WTC11 (cell line): ENCODE measurements around the gene MYL9. TPM values are rescaled to one million over a fixed set of nuclear protein-coding genes. Genes with fewer than 3 reads are reported as not detected.

Source experiments
- ATAC-seq: fragments of 200-7000 bp; cut with Tn5 transposase; 2 replicates; pipeline ENCODE4 v1.10.0; 2021; ENCODE audit warnings: mild to moderate bottlenecking, moderate library complexity
- CTCF ChIA-PET: fragments of 300-600 bp; sonication (Branson Sonifier 250); formaldehyde crosslinking; loops from one replicate; lab custom pipeline; 2021; ENCODE audit warnings: antibody characterized with exemption; lab: Charles Lee
- POLR2A ChIA-PET: fragments of 350-600 bp; sonication (Branson Sonifier 250); formaldehyde crosslinking; loops from one replicate; lab custom pipeline; 2021; ENCODE audit warnings: antibody characterized with exemption; lab: Charles Lee
- DNase-seq: peaks from one replicate; pipeline ENCODE4 v3.0.0; 2021; ENCODE audit warnings: low spot score
- H3K27ac Mint-ChIP-seq: 2 replicates; pipeline ENCODE4 v1.8.0; 2021; ENCODE audit warnings: mixed read lengths
- H3K27me3 Mint-ChIP-seq: 2 replicates; pipeline ENCODE4 v1.8.0; 2021; ENCODE audit warnings: low read depth, mild to moderate bottlenecking, moderate library complexity, mixed read lengths
- H3K36me3 Mint-ChIP-seq: 2 replicates; pipeline ENCODE4 v1.8.0; 2021; ENCODE audit warnings: mixed read lengths
- H3K4me1 Mint-ChIP-seq: 2 replicates; pipeline ENCODE4 v1.8.0; 2022; ENCODE audit warnings: mixed read lengths
- H3K4me3 Mint-ChIP-seq: 2 replicates; pipeline ENCODE4 v1.8.0; 2021; ENCODE audit warnings: mild to moderate bottlenecking, moderate library complexity, mixed read lengths
- H3K9me3 Mint-ChIP-seq: 2 replicates; pipeline ENCODE4 v1.8.0; 2021; ENCODE audit warnings: mixed read lengths
- ELF4 ChIP-seq: sonication (generic); formaldehyde crosslinking; IDR thresholded peaks from 2 replicates; pipeline ENCODE4 v1.8.1; 2022; ENCODE audit warnings: low read depth, mild to moderate bottlenecking, moderate library complexity, missing genetic modification reagents
- FOXP1 ChIP-seq: sonication (generic); formaldehyde crosslinking; IDR thresholded peaks from 2 replicates; pipeline ENCODE4 v1.8.0; 2022; ENCODE audit warnings: missing genetic modification reagents, mild to moderate bottlenecking, moderate library complexity, borderline replicate concordance
- GRHL2 ChIP-seq: fragments of 250-450 bp; sonication (Bioruptor Pico); IDR thresholded peaks from 2 replicates; pipeline ENCODE4 v1.8.0; 2022; ENCODE audit warnings: mild to moderate bottlenecking, moderate library complexity; ENCODE audit not compliant: insufficient replicate concordance, severe bottlenecking
- JAZF1 ChIP-seq: fragments of 250-450 bp; sonication (Bioruptor Pico); IDR thresholded peaks from 2 replicates; pipeline ENCODE4 v1.9.0; 2021; ENCODE audit warnings: moderate library complexity, mild to moderate bottlenecking, inconsistent platforms
- MYBL2 ChIP-seq: sonication (generic); formaldehyde crosslinking; IDR thresholded peaks from 2 replicates; pipeline ENCODE4 v1.8.1; 2023; ENCODE audit warnings: mild to moderate bottlenecking, moderate library complexity, missing genetic modification reagents
- NFE2L1 ChIP-seq: sonication (generic); formaldehyde crosslinking; IDR thresholded peaks from 2 replicates; pipeline ENCODE4 v1.8.1; 2023; ENCODE audit warnings: missing genetic modification reagents
- NR1H2 ChIP-seq: sonication (generic); formaldehyde crosslinking; IDR thresholded peaks from 2 replicates; pipeline ENCODE4 v1.9.0; 2021; ENCODE audit warnings: mild to moderate bottlenecking, moderate library complexity, missing genetic modification reagents
- NR2C2 ChIP-seq: sonication (generic); formaldehyde crosslinking; IDR thresholded peaks from 2 replicates; pipeline ENCODE4 v1.8.0; 2022; ENCODE audit warnings: mild to moderate bottlenecking, missing genetic modification reagents
- OVOL2 ChIP-seq: fragments of 250-450 bp; sonication (Bioruptor Pico); IDR thresholded peaks from 2 replicates; pipeline ENCODE4 v1.9.0; 2021; ENCODE audit warnings: mild to moderate bottlenecking, borderline replicate concordance
- SMAD3 ChIP-seq: sonication (generic); formaldehyde crosslinking; IDR thresholded peaks from 2 replicates; pipeline ENCODE4 v1.8.0; 2022; ENCODE audit warnings: missing genetic modification reagents, mild to moderate bottlenecking, borderline replicate concordance
- TCF7 ChIP-seq: sonication (generic); formaldehyde crosslinking; IDR thresholded peaks from 2 replicates; pipeline ENCODE4 v1.8.0; 2022; ENCODE audit warnings: mild to moderate bottlenecking, low read depth, missing genetic modification reagents, moderate library complexity
- TEAD4 ChIP-seq: sonication (generic); formaldehyde crosslinking; IDR thresholded peaks from 2 replicates; pipeline ENCODE4 v1.8.0; 2022; ENCODE audit warnings: mild to moderate bottlenecking, missing genetic modification reagents
- ZNF219 ChIP-seq: sonication (generic); formaldehyde crosslinking; IDR thresholded peaks from 2 replicates; pipeline ENCODE4 v1.8.0; 2023; ENCODE audit warnings: missing genetic modification reagents, mild to moderate bottlenecking, borderline replicate concordance
- ZNF263 ChIP-seq: sonication (generic); formaldehyde crosslinking; IDR thresholded peaks from 2 replicates; pipeline ENCODE4 v1.8.1; 2022; ENCODE audit warnings: low read depth, mild to moderate bottlenecking, moderate library complexity, missing genetic modification reagents
- ZNF416 ChIP-seq: fragments of 250-450 bp; sonication (Bioruptor Pico); IDR thresholded peaks from 2 replicates; pipeline ENCODE4 v1.9.0; 2021; ENCODE audit warnings: mild to moderate bottlenecking, inconsistent platforms
- ZNF423 ChIP-seq: fragments of 250-450 bp; sonication (Bioruptor Pico); IDR thresholded peaks from 2 replicates; pipeline ENCODE4 v2.1.2; 2022; ENCODE audit warnings: mild to moderate bottlenecking, moderate library complexity
- total RNA-seq: library from RNA; stranded (reverse); gene quantifications from 3 replicates; pipeline ENCODE4 v1.2.3, GENCODE V29; 2021
- TF ChIP-seq, protein P1 (sequence below): sonication (generic); formaldehyde crosslinking; IDR thresholded peaks from 2 replicates; pipeline ENCODE4 v1.8.0; 2022; ENCODE audit warnings: missing genetic modification reagents
- TF ChIP-seq, protein P2 (sequence below): sonication (generic); formaldehyde crosslinking; IDR thresholded peaks from 2 replicates; pipeline ENCODE4 v1.8.1; 2022; ENCODE audit warnings: mild to moderate bottlenecking, missing genetic modification reagents, moderate library complexity, borderline replicate concordance
- TF ChIP-seq, protein P3 (sequence below): sonication (generic); formaldehyde crosslinking; conservative IDR thresholded peaks from 2 replicates; pipeline ENCODE4 v1.8.1; 2022; ENCODE audit warnings: mild to moderate bottlenecking, missing genetic modification reagents
- TF ChIP-seq, protein P4 (sequence below): sonication (generic); formaldehyde crosslinking; IDR thresholded peaks from 2 replicates; pipeline ENCODE4 v1.8.0; 2022; ENCODE audit warnings: mild to moderate bottlenecking, missing genetic modification reagents
- TF ChIP-seq, protein P5 (sequence below): sonication (generic); formaldehyde crosslinking; IDR thresholded peaks from 2 replicates; pipeline ENCODE4 v1.8.1; 2022; ENCODE audit warnings: low read depth, missing genetic modification reagents, borderline replicate concordance

Gene MYL9
- total RNA-seq, 1 experiment from 2014 or later, result 54.7 TPM

DNA sequence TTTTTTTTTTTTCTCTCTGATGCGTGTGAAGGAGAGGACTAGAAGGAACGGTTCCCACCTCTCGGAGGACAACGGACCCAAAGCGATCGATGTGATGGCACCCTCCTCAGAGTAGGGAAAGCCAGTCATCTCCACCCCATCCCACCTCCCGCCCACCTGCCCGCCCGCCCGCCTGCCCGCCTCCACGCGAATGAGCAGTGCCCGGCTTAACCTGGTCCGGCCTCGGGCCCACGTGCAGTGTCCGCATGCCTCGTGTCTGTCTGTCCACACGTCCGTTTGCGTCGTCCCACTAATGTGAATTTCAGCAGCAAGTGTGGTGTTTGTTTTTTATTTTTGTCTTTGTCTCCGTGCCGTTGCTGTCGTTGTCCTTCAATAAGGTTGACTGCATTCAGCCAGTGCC lies 42.1 kb upstream of the MYL9 start:
- POLR2A ChIA-PET, result no interaction called here
- peaks cover 22% of the 10 kb centered on the region for H3K36me3 Mint-ChIP-seq
- TF ChIP-seq ELF4 (CRISPR knock-in tag) (no peak), SMAD3 (CRISPR knock-in tag) (no peak), GRHL2 (CRISPR knock-in tag) (no peak)
- TF ChIP-seq, protein P1, sequence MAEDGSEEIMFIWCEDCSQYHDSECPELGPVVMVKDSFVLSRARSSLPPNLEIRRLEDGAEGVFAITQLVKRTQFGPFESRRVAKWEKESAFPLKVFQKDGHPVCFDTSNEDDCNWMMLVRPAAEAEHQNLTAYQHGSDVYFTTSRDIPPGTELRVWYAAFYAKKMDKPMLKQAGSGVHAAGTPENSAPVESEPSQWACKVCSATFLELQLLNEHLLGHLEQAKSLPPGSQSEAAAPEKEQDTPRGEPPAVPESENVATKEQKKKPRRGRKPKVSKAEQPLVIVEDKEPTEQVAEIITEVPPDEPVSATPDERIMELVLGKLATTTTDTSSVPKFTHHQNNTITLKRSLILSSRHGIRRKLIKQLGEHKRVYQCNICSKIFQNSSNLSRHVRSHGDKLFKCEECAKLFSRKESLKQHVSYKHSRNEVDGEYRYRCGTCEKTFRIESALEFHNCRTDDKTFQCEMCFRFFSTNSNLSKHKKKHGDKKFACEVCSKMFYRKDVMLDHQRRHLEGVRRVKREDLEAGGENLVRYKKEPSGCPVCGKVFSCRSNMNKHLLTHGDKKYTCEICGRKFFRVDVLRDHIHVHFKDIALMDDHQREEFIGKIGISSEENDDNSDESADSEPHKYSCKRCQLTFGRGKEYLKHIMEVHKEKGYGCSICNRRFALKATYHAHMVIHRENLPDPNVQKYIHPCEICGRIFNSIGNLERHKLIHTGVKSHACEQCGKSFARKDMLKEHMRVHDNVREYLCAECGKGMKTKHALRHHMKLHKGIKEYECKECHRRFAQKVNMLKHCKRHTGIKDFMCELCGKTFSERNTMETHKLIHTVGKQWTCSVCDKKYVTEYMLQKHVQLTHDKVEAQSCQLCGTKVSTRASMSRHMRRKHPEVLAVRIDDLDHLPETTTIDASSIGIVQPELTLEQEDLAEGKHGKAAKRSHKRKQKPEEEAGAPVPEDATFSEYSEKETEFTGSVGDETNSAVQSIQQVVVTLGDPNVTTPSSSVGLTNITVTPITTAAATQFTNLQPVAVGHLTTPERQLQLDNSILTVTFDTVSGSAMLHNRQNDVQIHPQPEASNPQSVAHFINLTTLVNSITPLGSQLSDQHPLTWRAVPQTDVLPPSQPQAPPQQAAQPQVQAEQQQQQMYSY (CRISPR knock-in tag), result no peak
- H3K4me3 Mint-ChIP-seq, result no peak overlapping the region
- H3K27ac Mint-ChIP-seq, result peak overlapping the region; percentile 65; the same call in 1 of the 2 replicates
- no peak for ATAC-seq
- no peaks in the 10 kb centered on the region for H3K9me3 Mint-ChIP-seq
- H3K4me1 Mint-ChIP-seq, result no peaks in the 10 kb centered on the region
- no peak for DNase-seq
- CTCF ChIA-PET, result no interaction called here
- H3K27me3 Mint-ChIP-seq, result no peaks in the 10 kb centered on the region

DNA sequence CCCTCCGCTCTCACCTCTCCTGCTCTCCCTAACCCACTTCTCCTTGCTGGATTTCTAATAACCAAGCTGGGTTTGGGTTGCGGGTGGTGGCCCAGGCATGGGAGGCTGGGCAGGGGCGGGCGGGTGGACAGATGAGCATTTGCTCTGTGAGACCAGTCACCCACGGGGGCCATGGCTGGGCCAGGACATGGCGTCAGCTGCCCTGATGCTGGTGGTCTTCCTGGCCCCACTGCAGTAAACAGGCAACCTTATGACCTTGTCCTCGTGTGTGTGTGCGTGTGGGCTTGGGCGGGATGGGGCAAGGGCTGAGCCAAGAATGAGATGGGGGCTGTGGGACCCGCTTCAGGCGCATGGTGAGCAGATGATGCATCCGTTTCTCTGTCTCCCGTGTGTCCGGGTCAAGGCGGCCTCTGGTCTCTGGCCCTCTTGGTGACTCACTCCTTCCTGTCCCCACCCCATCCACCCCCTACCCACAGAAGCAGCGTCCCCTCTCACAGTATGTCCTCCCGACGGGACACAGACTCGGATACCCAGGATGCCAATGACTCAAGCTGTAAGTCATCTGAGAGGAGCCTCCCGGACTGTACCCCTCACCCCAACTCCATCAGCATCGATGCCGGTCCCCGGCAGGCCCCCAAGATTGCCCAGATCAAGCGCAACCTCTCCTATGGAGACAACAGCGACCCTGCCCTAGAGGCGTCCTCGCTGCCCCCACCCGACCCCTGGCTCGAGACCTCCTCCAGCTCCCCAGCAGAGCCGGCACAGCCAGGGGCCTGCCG lies 41.4 kb upstream of the MYL9 start:
- Mint-ChIP-seq H3K36me3 (peaks cover 24% of the 10 kb centered on the region), H3K4me3 (no peak overlapping the region), H3K27ac (no peak overlapping the region), H3K9me3 (no peaks in the 10 kb centered on the region), H3K27me3 (no peaks in the 10 kb centered on the region), H3K4me1 (no peaks in the 10 kb centered on the region)
- POLR2A ChIA-PET, result interaction anchor here (1.1 kb wide), 1 partner anchor 50 kb away, joined by 3 read pairs; no protein-coding TSS in a partner anchor
- ATAC-seq (no peak), DNase-seq (no peak)
- CTCF ChIA-PET, result interaction anchor here (1.1 to 1.2 kb wide), 2 partner anchors 9 to 60 kb away, joined by 3 read pairs; no protein-coding TSS in a partner anchor
- TF ChIP-seq ZNF423 (CRISPR knock-in tag) (no peak), NFE2L1 (CRISPR knock-in tag) (no peak), OVOL2 (CRISPR knock-in tag) (no peak), NR1H2 (CRISPR knock-in tag) (no peak)
- TF ChIP-seq, protein P2, sequence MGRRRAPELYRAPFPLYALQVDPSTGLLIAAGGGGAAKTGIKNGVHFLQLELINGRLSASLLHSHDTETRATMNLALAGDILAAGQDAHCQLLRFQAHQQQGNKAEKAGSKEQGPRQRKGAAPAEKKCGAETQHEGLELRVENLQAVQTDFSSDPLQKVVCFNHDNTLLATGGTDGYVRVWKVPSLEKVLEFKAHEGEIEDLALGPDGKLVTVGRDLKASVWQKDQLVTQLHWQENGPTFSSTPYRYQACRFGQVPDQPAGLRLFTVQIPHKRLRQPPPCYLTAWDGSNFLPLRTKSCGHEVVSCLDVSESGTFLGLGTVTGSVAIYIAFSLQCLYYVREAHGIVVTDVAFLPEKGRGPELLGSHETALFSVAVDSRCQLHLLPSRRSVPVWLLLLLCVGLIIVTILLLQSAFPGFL (CRISPR knock-in tag), result no peak

DNA sequence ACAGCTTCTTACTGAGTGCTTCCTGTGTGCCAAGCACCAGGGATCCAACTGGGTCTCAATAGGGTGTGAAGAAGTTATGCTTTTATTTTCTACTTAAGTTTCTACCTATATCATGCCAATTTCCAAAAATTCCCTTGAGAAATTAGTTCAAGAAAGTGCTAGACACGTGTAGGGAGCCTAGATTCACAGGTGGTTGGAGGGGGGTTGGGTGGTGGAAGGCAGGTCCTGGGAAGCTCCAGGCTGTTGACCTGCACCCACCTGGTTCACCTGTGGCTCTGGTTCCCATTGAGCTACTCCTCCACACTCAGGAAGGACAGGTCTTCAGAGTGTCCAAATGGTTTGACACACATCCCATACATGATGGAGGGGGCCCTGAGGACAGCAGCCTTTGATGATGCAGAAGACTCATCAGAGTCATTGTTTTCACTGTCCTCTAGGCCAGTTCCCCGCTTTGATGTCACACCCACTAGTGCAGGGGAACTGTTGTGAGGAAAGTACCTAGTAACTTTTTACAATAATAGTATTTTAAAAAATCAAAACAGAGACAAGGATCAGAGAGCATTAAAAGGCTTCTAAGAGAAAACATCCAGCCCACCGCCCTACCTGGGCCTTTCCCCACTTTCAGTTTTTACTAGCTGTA lies 39.8 kb upstream of the MYL9 start:
- no peak overlapping the region for H3K4me3 Mint-ChIP-seq
- H3K27ac Mint-ChIP-seq, result no peak overlapping the region
- no peaks in the 10 kb centered on the region for H3K9me3 Mint-ChIP-seq
- ATAC-seq (no peak), DNase-seq (no peak)
- CTCF ChIA-PET, result interaction anchor here (1.1 to 1.5 kb wide), 2 partner anchors 9 to 62 kb away, joined by 3 to 4 read pairs; no protein-coding TSS in a partner anchor
- POLR2A ChIA-PET, result interaction anchor here (0.5 to 0.6 kb wide), 2 partner anchors 238 to 1078 kb away, joined by 3 read pairs; no protein-coding TSS in a partner anchor
- no peaks in the 10 kb centered on the region for H3K4me1 Mint-ChIP-seq
- H3K36me3 Mint-ChIP-seq, result peaks cover 24% of the 10 kb centered on the region
- no peaks in the 10 kb centered on the region for H3K27me3 Mint-ChIP-seq
- TF ChIP-seq, protein P3, sequence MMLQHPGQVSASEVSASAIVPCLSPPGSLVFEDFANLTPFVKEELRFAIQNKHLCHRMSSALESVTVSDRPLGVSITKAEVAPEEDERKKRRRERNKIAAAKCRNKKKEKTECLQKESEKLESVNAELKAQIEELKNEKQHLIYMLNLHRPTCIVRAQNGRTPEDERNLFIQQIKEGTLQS (CRISPR knock-in tag), result no peak
- TF ChIP-seq FOXP1 (CRISPR knock-in tag) (no peak), ZNF416 (CRISPR knock-in tag) (no peak), TCF7 (CRISPR knock-in tag) (no peak), MYBL2 (no peak), ZNF263 (no peak), JAZF1 (CRISPR knock-in tag) (no peak), NR2C2 (CRISPR knock-in tag) (no peak), ZNF219 (no peak), ELF4 (CRISPR knock-in tag) (no peak), TEAD4 (CRISPR knock-in tag) (no peak)
- TF ChIP-seq, protein P4, sequence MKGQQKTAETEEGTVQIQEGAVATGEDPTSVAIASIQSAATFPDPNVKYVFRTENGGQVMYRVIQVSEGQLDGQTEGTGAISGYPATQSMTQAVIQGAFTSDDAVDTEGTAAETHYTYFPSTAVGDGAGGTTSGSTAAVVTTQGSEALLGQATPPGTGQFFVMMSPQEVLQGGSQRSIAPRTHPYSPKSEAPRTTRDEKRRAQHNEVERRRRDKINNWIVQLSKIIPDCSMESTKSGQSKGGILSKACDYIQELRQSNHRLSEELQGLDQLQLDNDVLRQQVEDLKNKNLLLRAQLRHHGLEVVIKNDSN (CRISPR knock-in tag), result no peak
- TF ChIP-seq, protein P5, sequence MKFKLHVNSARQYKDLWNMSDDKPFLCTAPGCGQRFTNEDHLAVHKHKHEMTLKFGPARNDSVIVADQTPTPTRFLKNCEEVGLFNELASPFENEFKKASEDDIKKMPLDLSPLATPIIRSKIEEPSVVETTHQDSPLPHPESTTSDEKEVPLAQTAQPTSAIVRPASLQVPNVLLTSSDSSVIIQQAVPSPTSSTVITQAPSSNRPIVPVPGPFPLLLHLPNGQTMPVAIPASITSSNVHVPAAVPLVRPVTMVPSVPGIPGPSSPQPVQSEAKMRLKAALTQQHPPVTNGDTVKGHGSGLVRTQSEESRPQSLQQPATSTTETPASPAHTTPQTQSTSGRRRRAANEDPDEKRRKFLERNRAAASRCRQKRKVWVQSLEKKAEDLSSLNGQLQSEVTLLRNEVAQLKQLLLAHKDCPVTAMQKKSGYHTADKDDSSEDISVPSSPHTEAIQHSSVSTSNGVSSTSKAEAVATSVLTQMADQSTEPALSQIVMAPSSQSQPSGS, result no peak
